GM19240 (cell line): ENCODE measurements around the gene MPL.

Experiments
- DNase-seq: peaks from one replicate; pipeline ENCODE4 v3.0.0; 2011; ENCODE audit warnings: low spot score; ENCODE audit not compliant: insufficient read length

The MPL gene

GRCh38 chr1:43337588-43337987, at the start of gene MPL:
TSS of gene MPL (plus strand) at chr1:43337818. CDS start at chr1:43337849, 31 bp downstream.
- DNase-seq, result no peak

GRCh38 chr1:43288058-43288784, 49.4 kb upstream of the MPL start:
- DNase-seq, result no peak

- DNase-seq, result no peak
Observed at GRCh38 chr1:43288785-43289706, 48.6 kb upstream of the MPL start.

GRCh38 chr1:43292216-43292615, 45.4 kb upstream of the MPL start:
- no peak for DNase-seq

- no peak for DNase-seq
Observed at GRCh38 chr1:43292679-43293078, 44.9 kb upstream of the MPL start.

- DNase-seq, result no peak
Observed at GRCh38 chr1:43293176-43293575, 44.4 kb upstream of the MPL start.

GRCh38 chr1:43293896-43294760, 43.5 kb upstream of the MPL start:
- no peak for DNase-seq

GRCh38 chr1:43294761-43295160, 42.9 kb upstream of the MPL start:
- no peak for DNase-seq

- no peak for DNase-seq
Observed at GRCh38 chr1:43296207-43296606, 41.4 kb upstream of the MPL start.

- no peak for DNase-seq
Observed at GRCh38 chr1:43298055-43298454, 39.6 kb upstream of the MPL start.

- DNase-seq, result no peak
Observed at GRCh38 chr1:43299101-43299500, 38.5 kb upstream of the MPL start.

- no peak for DNase-seq
Observed at GRCh38 chr1:43300378-43301094, 37.1 kb upstream of the MPL start, which contains the start of gene TIE1. TSS of gene TIE1 (plus strand) at chr1:43300982. CDS start at chr1:43301072, 90 bp downstream.

GRCh38 chr1:43302201-43302600, 35.4 kb upstream of the MPL start:
- no peak for DNase-seq

GRCh38 chr1:43302721-43303470, 34.7 kb upstream of the MPL start:
- no peak for DNase-seq

GRCh38 chr1:43303471-43304313, 33.9 kb upstream of the MPL start:
- no peak for DNase-seq

- DNase-seq, result no peak
Observed at GRCh38 chr1:43304314-43304681, 33.3 kb upstream of the MPL start.

GRCh38 chr1:43304771-43305300, 32.8 kb upstream of the MPL start:
- DNase-seq, result no peak

- no peak for DNase-seq
Observed at GRCh38 chr1:43305461-43305860, 32.2 kb upstream of the MPL start.
